Pons (tissue), 1 donor: ENCODE data around the gene KRT78.

ENCODE experiments used
- DNase-seq: peaks from one replicate; pipeline ENCODE4 v3.0.0-alpha.2; 2016; ENCODE audit warnings: low spot score

Gene KRT78

DNA sequence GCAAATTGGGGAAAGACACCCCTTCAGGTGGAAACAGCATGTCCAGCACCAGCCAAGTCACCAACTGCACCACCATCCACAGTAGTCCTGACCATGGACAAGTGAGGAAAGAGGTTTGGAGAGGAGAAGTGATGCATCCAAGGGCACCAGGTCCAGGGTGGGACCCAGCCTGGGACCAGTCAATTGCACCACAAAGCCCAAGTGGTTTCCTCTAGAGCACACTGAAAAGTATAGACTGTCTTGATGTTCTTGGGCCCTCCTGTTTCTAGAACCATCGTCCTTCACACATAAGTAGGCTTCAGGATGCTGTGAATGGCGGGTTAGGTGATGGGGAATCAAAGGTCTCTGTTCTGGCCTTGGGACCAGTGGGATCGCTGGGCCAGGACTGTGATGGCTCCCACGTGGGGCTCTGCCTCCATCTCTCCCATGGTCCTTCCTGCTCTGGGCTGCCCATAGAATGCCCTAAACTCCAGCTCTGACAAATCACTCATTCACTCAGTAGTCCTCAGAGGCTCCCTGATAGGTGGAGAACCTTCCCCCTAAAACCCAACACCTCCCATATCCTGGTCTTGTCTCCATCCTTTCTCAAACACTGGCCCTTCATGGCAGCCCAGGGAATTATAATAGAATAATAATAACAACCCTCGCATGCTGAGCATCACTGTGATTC lies 23.9 kb downstream of the KRT78 start:
- DNase-seq: no peak

DNA sequence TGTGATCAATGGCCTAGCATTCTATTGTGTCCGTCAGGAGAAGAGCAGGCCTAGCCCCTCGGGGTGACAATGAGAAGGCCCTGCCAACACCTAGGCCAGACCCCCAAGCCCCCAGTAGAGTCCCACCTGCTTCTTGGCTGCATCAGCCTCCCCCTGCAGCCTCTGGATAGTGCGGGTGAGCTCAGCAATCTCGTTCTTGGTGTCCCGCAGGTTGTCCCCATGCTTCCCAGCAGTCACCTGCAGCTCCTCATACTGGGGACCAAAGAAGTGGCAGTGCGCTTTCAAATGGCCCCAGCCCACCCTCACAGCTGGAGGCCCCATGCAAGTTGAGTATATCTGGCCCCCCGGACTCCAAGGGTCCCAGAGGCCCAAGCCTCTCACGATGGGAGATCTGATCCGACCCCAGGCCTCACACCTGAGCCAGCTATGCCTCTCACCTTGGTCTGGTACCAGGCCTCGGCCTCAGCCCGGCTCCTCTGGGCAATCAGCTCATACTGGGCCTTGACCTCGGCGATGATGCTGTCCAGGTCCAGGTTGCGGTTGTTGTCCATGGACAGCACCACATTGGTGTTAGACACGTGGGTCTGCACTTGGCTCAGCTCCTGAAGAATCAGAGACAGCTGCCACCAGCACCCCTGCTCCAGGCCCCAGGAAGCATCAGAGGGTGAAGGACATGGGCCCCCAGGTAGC lies 24.9 kb downstream of the KRT78 start:
- no peak for DNase-seq

DNA sequence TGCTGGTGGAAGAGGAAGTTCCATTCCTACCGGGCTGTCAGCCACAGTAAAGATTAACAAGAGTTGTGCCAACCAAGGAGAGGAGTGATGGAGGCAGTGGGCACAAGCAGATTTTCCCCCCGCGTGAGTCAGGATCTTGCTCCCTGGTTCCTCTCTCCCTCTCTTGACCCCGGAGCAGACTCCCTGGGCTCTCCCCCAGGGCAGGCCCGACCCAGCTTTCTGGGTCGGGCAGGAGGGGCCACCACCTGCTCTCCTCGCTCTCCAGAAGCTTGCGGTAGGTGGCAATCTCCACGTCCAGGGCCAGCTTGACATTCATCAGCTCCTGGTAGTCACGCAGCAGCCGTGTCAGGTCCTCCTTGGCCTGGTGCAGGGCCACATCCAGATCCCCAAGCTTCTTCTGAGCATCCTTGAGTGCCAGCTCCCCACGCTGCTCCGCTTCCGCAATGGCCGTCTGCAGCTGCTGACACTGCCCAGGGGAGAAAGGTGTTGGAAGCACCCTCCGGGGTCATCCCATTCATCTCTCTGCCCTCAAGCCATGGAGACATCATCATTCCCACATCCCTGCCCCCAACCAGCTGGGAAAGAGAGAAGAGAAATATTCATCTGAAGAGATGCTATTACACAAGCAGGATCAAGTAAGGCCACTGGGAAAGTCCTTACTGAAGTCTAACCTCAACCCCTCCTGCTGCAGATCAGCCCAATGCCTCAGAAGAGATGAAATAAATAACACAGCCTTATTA lies 25.9 kb downstream of the KRT78 start:
- DNase-seq: no peak

- DNase-seq: no peak
Observed at GRCh38 chr12:52821826-52822660, 26.8 kb downstream of the KRT78 start.

GRCh38 chr12:52821071-52821730 lies 27.6 kb downstream of the KRT78 start:
- no peak for DNase-seq

GRCh38 chr12:52820521-52820920 lies 28.3 kb downstream of the KRT78 start:
- no peak for DNase-seq

DNA sequence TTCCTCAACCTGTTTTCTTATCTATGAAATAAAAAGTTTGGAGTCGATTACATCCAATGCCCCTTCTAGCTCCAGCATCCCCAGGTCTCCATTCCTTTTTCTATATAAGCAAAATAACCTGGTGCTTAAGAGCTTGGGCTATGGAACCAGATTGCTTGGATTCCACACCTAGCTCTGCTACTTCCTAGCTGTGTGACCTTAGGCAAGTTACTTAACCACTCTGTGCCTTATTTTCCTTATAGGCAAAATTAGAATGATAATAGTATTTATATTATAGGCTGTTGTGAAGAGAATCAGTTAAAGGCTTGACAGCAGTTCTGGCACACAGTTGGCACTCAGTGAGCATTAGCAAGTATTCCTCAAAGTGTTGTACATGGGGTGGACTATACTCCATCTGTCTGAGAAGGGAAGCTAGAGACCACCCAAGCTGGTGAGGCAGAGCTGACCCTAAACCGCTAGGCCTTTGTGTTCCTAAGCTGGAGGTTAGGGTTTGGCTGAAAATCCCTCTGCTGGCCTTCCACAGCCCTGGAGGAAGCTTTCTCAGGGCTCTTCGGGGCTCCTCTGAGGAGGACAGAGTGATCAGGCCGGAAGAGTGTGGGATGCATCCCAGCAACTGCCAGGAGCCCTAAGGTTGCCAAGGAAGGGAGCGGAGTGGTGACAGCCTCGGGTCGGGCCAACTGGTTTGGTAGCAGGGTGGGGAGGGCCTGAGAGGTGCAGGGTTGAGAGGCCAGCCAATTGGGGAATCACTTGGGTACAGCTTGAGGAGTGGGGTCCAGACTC lies 28.9 kb downstream of the KRT78 start:
- no peak for DNase-seq

DNA sequence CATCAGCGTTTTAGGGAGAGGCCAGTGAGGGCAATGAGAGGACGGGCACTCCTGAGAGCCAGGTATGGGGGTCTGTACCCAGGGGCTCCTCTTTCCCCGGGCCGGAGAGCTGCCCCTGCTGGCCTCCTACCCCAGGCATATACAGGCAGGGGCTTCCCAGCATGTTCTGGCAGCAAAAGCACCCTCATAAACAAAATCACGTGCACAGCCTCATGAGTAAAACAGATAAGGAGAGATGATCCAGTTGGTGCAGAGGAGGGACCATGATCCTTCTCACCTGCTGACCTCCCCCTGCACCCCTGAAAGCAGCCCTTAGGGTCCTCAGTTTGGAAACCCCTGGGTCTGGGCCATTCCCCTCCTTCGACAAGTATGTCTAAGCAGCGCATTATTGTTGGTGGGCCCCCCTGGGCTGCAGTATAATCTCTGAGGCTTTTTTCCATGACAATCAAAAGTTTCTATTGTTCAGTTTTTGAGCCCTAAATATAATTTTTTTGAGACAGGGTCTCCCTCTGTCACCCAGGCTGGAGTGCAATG lies 29.8 kb downstream of the KRT78 start:
- no peak for DNase-seq

DNA sequence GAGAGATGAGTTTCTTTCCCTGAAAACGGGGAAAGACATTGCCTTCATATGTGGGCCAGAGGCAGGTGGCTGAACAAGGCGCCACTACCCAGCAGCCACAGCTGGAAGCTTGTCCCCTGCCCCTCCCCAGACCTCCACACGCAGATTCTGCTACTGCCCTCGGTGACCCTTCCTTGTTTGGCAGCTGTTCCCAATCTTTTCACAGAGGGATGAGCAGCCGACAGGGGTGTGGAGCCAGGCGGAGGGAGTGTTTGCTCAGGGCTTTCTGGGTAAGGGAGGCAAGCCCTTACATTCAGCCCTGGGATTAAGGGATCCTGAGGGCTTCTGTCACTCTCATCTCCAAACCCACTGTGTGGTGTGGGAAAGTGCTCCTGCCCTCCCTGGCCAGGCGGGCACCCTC lies 30.4 kb downstream of the KRT78 start:
- no peak for DNase-seq

- no peak for DNase-seq
Observed at GRCh38 chr12:52817699-52818238, 31.0 kb downstream of the KRT78 start.

DNA sequence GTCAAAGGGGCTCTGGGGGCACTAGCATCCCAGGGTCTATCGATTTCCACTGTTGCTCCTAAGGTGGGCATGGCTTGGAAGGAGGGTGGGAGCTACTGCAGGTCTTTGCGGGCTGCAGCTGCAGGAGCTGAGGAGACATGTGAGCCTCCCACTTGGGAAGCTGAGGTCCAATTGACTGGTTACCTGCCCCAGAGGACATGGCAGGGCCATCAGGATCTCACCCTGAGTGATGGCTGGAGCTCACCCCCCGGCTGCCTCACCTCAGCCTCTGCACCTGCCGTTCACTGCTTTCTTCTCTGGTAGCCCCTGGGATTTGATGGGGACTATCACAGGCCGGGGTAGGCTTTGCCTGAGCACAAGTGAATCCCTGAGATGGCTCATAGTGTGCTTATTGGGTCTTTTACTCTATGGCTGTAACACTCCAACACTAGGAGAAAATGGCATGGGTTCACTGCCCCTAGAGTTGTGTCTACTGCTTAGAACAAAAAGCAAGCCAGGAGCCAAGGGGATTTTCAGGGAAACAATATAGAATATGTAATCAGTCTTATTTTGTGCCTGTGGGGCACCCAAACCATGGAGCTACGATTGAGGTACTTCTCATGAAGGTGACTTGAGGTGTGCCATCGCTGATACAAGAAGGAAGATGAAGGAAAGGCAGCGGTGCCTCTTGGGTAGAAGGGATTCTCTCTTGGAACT lies 31.6 kb downstream of the KRT78 start:
- DNase-seq: no peak

DNA sequence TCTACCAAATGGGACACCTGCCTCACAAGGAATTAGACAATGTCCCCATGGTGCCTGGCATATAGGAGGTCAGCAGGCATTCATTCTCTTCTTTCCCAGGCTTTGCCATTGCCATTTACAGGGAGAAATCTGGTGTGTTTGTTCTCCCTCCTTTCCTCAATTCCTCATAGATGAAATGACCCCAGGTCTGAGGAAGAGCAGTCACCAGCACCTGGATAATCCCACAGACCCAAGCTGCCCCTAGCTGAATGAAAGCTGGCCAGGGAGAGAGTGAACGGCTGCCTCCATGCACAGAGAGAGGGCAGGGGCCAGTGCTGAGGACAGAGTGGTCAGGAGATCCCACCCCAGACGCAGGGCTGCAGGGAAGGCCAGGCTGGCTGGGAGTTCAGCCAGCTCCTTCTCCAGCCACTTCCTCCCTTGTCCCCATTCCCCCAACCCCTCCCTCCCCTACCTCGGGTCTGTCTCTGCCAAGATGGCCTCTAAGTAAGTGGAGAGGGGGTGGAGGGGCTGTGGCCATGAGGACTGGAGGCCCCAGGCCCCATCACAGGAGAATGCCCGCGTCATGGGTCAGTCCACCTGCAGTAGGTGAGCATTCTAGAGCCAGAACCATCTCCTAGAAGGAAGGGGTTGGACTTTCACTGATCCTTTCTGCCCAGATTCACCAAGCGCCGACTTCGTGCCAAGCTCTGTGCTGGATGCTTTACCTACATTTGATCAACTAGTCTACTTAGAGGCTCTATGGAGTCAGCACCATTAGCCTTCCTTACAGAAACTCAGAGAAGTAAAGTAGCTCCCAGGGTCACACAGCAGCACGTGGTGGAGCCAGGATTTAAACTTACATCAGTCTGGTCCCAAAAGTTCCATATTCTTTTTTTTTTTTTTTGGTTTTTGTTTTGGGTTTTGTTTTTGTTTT lies 32.9 kb downstream of the KRT78 start:
- DNase-seq: no peak

GRCh38 chr12:52815161-52815560 lies 33.6 kb downstream of the KRT78 start:
- DNase-seq: no peak

GRCh38 chr12:52814710-52815155 lies 34.1 kb downstream of the KRT78 start:
- no peak for DNase-seq

DNA sequence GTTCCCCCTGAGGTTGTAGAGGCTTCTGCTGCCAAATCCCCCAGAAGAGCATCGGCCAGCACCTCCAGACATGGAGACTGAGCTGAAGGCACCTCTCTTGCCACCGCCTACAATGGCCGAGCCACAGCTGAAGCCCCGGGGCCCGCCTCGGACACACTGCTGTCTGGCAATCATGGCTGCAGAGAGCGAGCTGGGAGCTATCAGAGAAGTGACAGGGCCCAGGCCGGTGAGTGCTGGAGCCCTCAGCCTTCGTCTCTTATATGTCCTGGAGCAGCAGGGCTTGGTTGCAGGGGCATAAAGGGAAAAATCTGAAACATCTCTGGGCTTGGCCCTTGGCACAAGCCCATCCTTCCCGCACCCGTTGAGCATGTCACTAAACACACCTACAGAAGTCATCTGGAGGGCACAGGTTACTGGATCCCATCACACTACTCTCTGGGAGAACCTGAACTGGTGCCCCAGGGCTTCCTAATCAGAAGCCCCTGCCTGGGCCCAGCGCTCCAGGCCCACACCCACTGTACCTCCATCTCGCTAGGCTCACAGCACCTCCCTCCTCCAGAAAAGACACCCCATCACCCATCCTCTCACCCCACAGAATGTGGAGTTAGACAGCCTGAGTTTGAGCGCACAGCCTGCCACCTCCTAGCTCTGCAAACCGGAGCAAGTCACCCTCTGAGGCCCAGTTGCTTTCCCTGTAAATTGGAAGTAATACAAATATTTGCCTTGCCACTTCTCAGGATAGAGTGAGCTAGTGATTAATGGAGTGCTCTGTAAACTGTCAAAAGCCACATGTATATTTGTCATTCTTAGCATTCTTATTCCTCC lies 34.7 kb downstream of the KRT78 start, which contains the start of gene KRT4:
KRT4 (minus strand) TSS at position 232 of the 825 bp plus-strand sequence; CDS start at position 174, 58 bp downstream.
- DNase-seq: no peak

DNA sequence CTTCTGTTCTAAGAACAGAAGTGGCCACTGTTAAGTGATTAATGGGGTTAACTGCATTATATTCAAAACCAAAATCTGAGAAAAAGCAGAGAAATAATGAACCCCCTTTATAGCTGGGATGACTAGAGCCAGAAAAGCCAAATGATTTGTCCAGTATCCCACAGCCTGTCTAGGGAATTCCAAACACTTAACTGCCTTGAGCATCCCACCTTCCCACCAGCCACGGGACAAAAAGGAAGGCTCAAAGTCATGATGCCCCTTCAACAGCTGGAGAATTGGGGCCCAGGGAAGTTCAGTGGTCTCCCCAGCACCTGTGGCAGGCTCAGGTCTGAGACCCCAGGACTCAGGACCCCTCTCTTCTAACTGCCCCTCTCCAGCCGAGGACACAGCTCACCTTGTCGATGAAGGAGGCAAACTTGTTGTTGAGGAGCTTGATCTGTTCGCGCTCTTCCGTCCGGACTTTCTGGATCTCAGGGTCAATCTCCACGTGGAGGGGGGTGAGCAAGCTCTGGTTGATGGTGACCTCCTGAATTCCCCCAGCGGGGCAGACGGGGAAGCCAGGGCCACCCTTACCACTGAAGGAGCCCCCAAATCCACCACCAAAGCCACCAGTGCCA lies 35.5 kb downstream of the KRT78 start:
- DNase-seq: no peak

DNA sequence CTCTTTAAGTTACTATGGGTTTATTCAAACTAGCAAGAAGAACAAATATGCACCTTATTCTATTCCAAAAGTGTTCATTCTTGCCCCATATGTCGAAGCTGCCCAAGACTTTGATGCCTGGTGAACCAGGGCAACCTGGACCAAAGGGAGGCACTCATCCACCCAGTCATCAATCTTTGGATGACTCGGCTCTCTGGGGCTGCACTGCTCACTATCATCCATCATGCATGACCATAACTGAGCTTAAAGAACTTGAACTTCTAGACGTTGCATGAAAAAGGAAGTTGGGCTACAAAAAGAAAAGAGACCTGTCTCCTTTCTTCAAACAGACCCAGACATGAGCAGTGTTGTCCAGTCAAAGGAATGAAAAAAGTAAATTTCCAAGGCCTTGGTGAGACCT lies 36.0 kb downstream of the KRT78 start:
- no peak for DNase-seq
